Measurements from ENCODE around the gene CAP2.
"Not testable (repeated sequence)": the region's sequence is repeated elsewhere in the genome, so short reads cannot be mapped to it uniquely, and the experiment has no call there.

CAP2 gene

GRCh38 chr6:17405181-17405943 lies 12.0 kb downstream of the CAP2 start:
- DNase-seq, result not testable (repeated sequence)

GRCh38 chr6:17405944-17406245 lies 12.5 kb downstream of the CAP2 start:
- no peak for DNase-seq

- DNase-seq, result no peak
Observed at GRCh38 chr6:17408081-17408480, 14.7 kb downstream of the CAP2 start.

GRCh38 chr6:17410281-17410680 lies 16.9 kb downstream of the CAP2 start:
- DNase-seq, result no peak

- DNase-seq, result no peak
Observed at GRCh38 chr6:17413313-17413750, 19.9 kb downstream of the CAP2 start.

GRCh38 chr6:17414395-17414794 lies 21.0 kb downstream of the CAP2 start:
- DNase-seq, result not testable (repeated sequence)

GRCh38 chr6:17415321-17415720 lies 21.9 kb downstream of the CAP2 start:
- no peak for DNase-seq

- no peak for DNase-seq
Observed at GRCh38 chr6:17416806-17417205, 23.4 kb downstream of the CAP2 start.

- DNase-seq, result no peak
Observed at GRCh38 chr6:17417817-17418216, 24.4 kb downstream of the CAP2 start.

GRCh38 chr6:17418281-17419188 lies 25.1 kb downstream of the CAP2 start:
- no peak for DNase-seq

GRCh38 chr6:17419189-17419575 lies 25.8 kb downstream of the CAP2 start:
- DNase-seq, result no peak

- DNase-seq, result no peak
Observed at GRCh38 chr6:17420368-17420767, 27.0 kb downstream of the CAP2 start.

- DNase-seq, result no peak
Observed at GRCh38 chr6:17421406-17421805, 28.0 kb downstream of the CAP2 start.

- DNase-seq, result no peak
Observed at GRCh38 chr6:17423026-17423425, 29.6 kb downstream of the CAP2 start.

- no peak for DNase-seq
Observed at GRCh38 chr6:17427062-17427461, 33.7 kb downstream of the CAP2 start.

- no peak for DNase-seq
Observed at GRCh38 chr6:17427617-17428016, 34.2 kb downstream of the CAP2 start.

GRCh38 chr6:17428595-17429120 lies 35.3 kb downstream of the CAP2 start:
- DNase-seq, result not testable (repeated sequence)

- no peak for DNase-seq
Observed at GRCh38 chr6:17429383-17430061, 36.1 kb downstream of the CAP2 start.

GRCh38 chr6:17431581-17431980 lies 38.2 kb downstream of the CAP2 start:
- DNase-seq, result no peak

GRCh38 chr6:17432356-17432755 lies 39.0 kb downstream of the CAP2 start:
- DNase-seq, result no peak

- no peak for DNase-seq
Observed at GRCh38 chr6:17439243-17439993, 46.0 kb downstream of the CAP2 start.

- DNase-seq, result not testable (repeated sequence)
Observed at GRCh38 chr6:17440811-17441210, 47.4 kb downstream of the CAP2 start.

- no peak for DNase-seq
Observed at GRCh38 chr6:17442196-17442595, 48.8 kb downstream of the CAP2 start.
